Parathyroid adenoma (tissue), 2 donors: ENCODE measurements around the gene LCN6.

ENCODE experiments used
- H2AFZ ChIP-seq: fragments of 300-600 bp; sonication (generic); one replicate; pipeline ENCODE4 v1.7.0; 2017; ENCODE audit warnings: antibody characterized with exemption, mild to moderate bottlenecking
- H3K27ac ChIP-seq: fragments of 300-600 bp; sonication (generic); one replicate; pipeline ENCODE4 v1.7.0; 2017
- H3K27me3 ChIP-seq: fragments of 300-600 bp; sonication (generic); one replicate; pipeline ENCODE4 v1.7.0; 2017; ENCODE audit warnings: low read length; ENCODE audit not compliant: control insufficient read depth, insufficient read depth
- H3K36me3 ChIP-seq: fragments of 300-600 bp; sonication (generic); one replicate; pipeline ENCODE4 v1.7.0; 2017; ENCODE audit warnings: low read length; ENCODE audit not compliant: control insufficient read depth, insufficient read depth
- H3K4me1 ChIP-seq: fragments of 300-600 bp; sonication (generic); one replicate; pipeline ENCODE4 v1.7.0; 2017; ENCODE audit warnings: control low read depth
- H3K4me2 ChIP-seq: fragments of 300-600 bp; sonication (generic); one replicate; pipeline ENCODE4 v1.7.0; 2017; ENCODE audit warnings: low read length
- H3K4me3 ChIP-seq: fragments of 300-600 bp; sonication (generic); one replicate; pipeline ENCODE4 v1.7.0; 2017; ENCODE audit warnings: low read depth, low read length
- H3K79me2 ChIP-seq: fragments of 300-600 bp; sonication (generic); one replicate; pipeline ENCODE4 v1.7.0; 2017; ENCODE audit warnings: control low read depth
- H3K9ac ChIP-seq: fragments of 300-600 bp; sonication (generic); one replicate; pipeline ENCODE4 v1.7.0; 2017; ENCODE audit warnings: mild to moderate bottlenecking
- H3K9me3 ChIP-seq: fragments of 300-600 bp; sonication (generic); one replicate; pipeline ENCODE4 v1.7.0; 2017; ENCODE audit warnings: low read length; ENCODE audit not compliant: control insufficient read depth
- TF ChIP-seq, protein P1 (sequence below): fragments of 300-600 bp; sonication (generic); IDR thresholded peaks from one replicate; pipeline ENCODE4 v1.7.0; 2017; ENCODE audit warnings: antibody characterized with exemption, mild to moderate bottlenecking
- donor health status: primary hyperparathyroidism.

Gene LCN6

GRCh38 chr9:136746621-136747020 lies 1.7 kb downstream of the LCN6 start:
- no peak overlapping the region for H3K27ac ChIP-seq
- no peak overlapping the region for H3K4me3 ChIP-seq
- H3K9me3 ChIP-seq: no peaks in the 10 kb centered on the region
- no peaks in the 10 kb centered on the region for H3K27me3 ChIP-seq
- H3K9ac ChIP-seq: no peak overlapping the region
- H3K79me2 ChIP-seq: no peaks in the 10 kb centered on the region
- H2AFZ ChIP-seq: no peak overlapping the region
- no peaks in the 10 kb centered on the region for H3K4me1 ChIP-seq
- TF ChIP-seq, protein P1, sequence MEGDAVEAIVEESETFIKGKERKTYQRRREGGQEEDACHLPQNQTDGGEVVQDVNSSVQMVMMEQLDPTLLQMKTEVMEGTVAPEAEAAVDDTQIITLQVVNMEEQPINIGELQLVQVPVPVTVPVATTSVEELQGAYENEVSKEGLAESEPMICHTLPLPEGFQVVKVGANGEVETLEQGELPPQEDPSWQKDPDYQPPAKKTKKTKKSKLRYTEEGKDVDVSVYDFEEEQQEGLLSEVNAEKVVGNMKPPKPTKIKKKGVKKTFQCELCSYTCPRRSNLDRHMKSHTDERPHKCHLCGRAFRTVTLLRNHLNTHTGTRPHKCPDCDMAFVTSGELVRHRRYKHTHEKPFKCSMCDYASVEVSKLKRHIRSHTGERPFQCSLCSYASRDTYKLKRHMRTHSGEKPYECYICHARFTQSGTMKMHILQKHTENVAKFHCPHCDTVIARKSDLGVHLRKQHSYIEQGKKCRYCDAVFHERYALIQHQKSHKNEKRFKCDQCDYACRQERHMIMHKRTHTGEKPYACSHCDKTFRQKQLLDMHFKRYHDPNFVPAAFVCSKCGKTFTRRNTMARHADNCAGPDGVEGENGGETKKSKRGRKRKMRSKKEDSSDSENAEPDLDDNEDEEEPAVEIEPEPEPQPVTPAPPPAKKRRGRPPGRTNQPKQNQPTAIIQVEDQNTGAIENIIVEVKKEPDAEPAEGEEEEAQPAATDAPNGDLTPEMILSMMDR: no peak
- H3K4me2 ChIP-seq: no peak overlapping the region
- H3K36me3 ChIP-seq: no peaks in the 10 kb centered on the region

DNA sequence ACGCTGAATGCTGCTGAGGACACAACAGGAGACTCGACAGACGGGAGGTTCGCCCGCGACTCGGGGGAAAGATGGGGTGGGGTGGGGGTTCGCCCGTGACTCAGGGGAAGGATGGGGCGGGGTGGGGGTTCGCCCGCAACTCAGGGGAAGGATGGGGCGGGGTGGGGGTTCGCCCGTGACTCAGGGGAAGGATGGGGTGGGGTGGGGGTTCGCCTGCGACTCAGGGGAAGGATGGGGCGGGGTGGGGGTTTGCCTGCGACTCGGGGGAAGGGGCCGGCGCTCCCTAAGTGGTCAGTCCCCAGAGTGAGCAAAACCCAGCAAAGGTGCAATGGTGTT lies 2.2 kb downstream of the LCN6 start:
- no peaks in the 10 kb centered on the region for H3K4me1 ChIP-seq
- H3K4me3 ChIP-seq: no peak overlapping the region
- H3K9ac ChIP-seq: no peak overlapping the region
- H3K36me3 ChIP-seq: no peaks in the 10 kb centered on the region
- H3K27me3 ChIP-seq: no peaks in the 10 kb centered on the region
- H3K27ac ChIP-seq: no peak overlapping the region
- H3K79me2 ChIP-seq: no peaks in the 10 kb centered on the region
- TF ChIP-seq, protein P1: no peak
- H3K9me3 ChIP-seq: no peaks in the 10 kb centered on the region
- H3K4me2 ChIP-seq: no peak overlapping the region
- H2AFZ ChIP-seq: no peak overlapping the region

DNA sequence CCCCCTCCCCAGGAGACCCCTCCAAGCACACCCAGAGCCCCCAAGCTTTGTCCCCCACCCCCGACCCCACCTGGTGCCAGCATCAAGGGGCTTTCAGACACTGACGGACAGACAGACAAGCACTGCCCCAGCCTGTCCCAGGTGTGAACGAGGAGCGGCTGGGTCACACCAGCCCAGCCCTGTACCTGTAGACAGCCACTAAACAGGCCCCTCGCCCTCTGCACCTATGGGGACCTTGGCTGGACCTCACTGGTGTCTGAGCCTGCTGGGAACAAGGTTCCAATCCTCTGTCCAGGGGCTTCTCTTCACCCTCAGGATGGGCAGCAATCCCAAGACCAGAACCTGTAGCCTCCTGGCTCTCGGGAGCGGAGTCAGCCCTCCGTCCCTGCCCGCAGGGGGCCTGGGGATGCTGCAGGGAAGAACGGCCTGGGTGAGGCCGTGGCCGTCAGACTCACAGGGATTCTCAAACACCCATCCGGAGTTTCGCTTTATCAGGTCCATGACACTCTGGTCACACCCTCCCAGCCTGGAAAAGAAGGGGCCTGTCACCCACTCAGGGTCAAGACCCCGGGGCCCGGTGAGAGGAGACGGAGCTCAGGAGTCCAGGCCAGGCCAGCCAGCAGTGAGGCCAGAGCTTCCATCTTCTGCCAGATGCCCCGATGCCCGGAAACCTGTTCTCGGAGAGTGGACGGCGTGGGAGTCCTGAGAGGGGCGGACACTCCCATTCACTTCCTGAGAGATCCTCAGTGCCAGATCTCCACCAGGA lies 2.8 kb downstream of the LCN6 start:
- Histone ChIP-seq H3K9ac (no peak overlapping the region), H3K9me3 (no peaks in the 10 kb centered on the region), H3K36me3 (no peaks in the 10 kb centered on the region), H3K27me3 (no peaks in the 10 kb centered on the region), H3K4me3 (no peak overlapping the region), H3K4me1 (no peaks in the 10 kb centered on the region), H2AFZ (no peak overlapping the region), H3K79me2 (no peaks in the 10 kb centered on the region), H3K4me2 (no peak overlapping the region), H3K27ac (no peak overlapping the region)
- TF ChIP-seq, protein P1: no peak

- H2AFZ ChIP-seq: no peak overlapping the region
- H3K9ac ChIP-seq: no peak overlapping the region
- no peaks in the 10 kb centered on the region for H3K79me2 ChIP-seq
- H3K36me3 ChIP-seq: no peaks in the 10 kb centered on the region
- H3K27ac ChIP-seq: no peak overlapping the region
- no peaks in the 10 kb centered on the region for H3K27me3 ChIP-seq
- H3K4me2 ChIP-seq: no peak overlapping the region
- H3K4me3 ChIP-seq: no peak overlapping the region
- TF ChIP-seq, protein P1: no peak
- H3K4me1 ChIP-seq: no peaks in the 10 kb centered on the region
- no peaks in the 10 kb centered on the region for H3K9me3 ChIP-seq
These were observed 3.6 kb downstream of the LCN6 start for GRCh38 chr9:136744773-136745172.

DNA sequence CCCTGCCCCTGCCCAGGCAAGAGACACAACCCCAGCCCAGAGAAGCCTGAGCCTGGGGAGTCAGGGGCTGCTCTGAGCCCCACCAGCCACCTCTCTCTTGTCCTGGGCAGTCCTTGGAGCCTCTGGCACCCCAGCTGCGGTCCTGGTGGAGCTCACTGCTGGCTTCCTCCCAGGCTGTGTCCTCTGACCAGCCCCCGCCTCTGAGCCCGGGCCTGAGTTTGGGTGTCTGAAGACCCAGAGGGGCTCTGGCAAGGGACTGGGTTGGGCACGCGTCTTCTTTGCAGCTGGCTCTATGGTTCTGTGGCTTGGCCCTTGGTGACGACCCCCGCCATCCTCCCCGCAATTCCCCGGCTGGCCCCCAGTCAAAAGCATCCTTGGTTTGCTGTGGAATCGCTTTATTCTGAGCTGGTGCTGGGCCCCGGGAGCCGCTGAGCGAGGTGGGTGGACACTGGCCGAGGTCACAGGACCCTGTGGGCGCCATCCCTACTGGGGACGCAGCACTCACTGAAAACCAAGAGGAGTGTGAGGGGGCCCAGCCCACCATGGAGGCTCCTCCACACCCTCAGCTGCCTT lies 4.6 kb downstream of the LCN6 start:
- H3K27ac ChIP-seq: no peak overlapping the region
- no peak overlapping the region for H2AFZ ChIP-seq
- H3K27me3 ChIP-seq: no peaks in the 10 kb centered on the region
- no peaks in the 10 kb centered on the region for H3K79me2 ChIP-seq
- H3K4me2 ChIP-seq: no peak overlapping the region
- no peak overlapping the region for H3K9ac ChIP-seq
- no peak overlapping the region for H3K4me3 ChIP-seq
- H3K9me3 ChIP-seq: no peaks in the 10 kb centered on the region
- TF ChIP-seq, protein P1: no peak
- H3K36me3 ChIP-seq: no peaks in the 10 kb centered on the region
- no peaks in the 10 kb centered on the region for H3K4me1 ChIP-seq
